ENCODE results near the gene ARHGEF38.
"Not testable (repeated sequence)": the region's sequence is repeated elsewhere in the genome, so short reads cannot be mapped to it uniquely, and the experiment has no call there.

The ARHGEF38 gene

GRCh38 chr4:105729895-105730294, 177.5 kb downstream of the ARHGEF38 start:
- not testable (repeated sequence) for H3K9me3 ChIP-seq (ENCODE audit: control insufficient read depth, low read depth, low read length); H3K27ac ChIP-seq (ENCODE audit: low read length); H3K27me3 ChIP-seq (ENCODE audit: control insufficient read depth, insufficient read depth, low read length); H3K9ac ChIP-seq (ENCODE audit: low read length); H3K4me1 ChIP-seq (ENCODE audit: control insufficient read depth, low read depth, low read length); H3K4me3 ChIP-seq (ENCODE audit: low read length)
- H3K36me3 ChIP-seq (ENCODE audit: control insufficient read depth, low read depth, low read length), result peaks cover 16% of the 10 kb centered on the region
